Prostate gland (tissue), 2 donors: ENCODE results near the gene C5AR2.

Source experiments
- CTCF ChIP-seq, 4 experiments: fragments of 200-600 bp in 2 of 4; fragments of 450-650 bp in 2 of 4; sonication (generic) in 2 of 4; IDR thresholded peaks; 1 replicate in 3 of 4; 2 replicates in 1 of 4; pipeline ENCODE4 v1.5.1; 2016 to 2019; ENCODE audit warnings: antibody characterized with exemption in 4 of 4, mild to moderate bottlenecking in 2 of 4, moderate library complexity in 2 of 4
- POLR2A ChIP-seq: fragments of 450-650 bp; IDR thresholded peaks from one replicate; pipeline ENCODE4 v1.6.1; 2016; ENCODE audit warnings: antibody characterized with exemption, mild to moderate bottlenecking
- POLR2AphosphoS5 ChIP-seq: sonication (generic); formaldehyde crosslinking; IDR thresholded peaks from one replicate; pipeline ENCODE4 v1.6.1; 2017; ENCODE audit warnings: antibody characterized with exemption

DNA sequence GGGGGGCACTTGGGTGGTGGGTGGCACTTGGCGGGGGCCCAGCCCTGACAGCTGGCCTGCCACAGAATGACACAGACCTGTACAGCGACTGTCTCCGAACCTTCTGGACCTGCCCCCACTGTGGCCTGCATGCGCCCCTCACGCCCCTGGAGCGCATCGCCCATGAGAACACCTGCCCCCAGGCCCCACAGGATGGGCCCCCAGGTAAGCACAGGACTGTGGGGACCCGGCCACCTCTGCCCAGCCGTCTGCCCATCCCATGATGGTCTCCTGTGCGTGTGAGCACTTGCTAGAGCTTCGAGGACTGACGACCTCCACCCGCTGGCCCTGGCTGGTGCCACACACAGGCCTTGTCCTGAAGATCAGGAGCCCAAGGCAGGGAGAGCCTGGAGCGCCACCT, 49.1 kb downstream of the C5AR2 start:
- no peak for TF ChIP-seq CTCF (IDR thresholded peaks at IDR 0.05)
- TF ChIP-seq POLR2AphosphoS5 = no peak
- no peak for TF ChIP-seq POLR2A
